ENCODE data around the gene RPL22. TPM values are rescaled to one million over a fixed set of nuclear protein-coding genes. Genes with fewer than 3 reads are reported as not detected.

The RPL22 gene
- total and polyA plus RNA-seq, 12 donors = 223 to 639 (median 277) TPM

DNA sequence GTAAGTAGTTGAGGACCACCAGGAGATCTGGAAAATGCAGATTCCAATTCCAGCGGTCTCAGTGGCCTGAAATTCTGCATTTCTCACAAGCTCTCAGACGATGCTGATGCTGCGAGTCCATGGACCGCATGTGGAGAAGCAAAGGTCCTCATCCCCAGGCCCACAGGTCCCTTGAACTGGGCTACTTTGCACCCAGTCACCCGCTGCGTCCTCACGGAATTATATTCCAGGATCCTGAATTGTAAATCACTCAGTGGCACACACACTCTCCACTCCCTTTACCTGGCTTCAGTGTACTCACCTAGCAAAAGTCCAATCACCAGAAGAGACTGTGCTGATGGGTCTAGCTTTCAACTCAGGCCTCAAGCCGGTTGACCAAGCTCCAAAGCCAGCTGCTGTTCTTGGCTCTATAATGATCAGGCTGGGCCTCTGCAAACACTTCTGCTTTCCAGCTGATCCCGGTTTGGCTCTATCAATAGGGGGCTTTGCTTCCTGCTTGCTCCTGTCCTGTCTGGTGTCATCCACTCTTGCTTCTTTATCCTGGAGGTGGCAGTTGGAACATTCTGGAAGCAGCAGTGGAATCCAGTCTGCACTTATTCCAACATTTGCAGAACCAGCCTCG is 904 bp upstream of the RPL22 start:
- TF ChIP-seq, protein P1, sequence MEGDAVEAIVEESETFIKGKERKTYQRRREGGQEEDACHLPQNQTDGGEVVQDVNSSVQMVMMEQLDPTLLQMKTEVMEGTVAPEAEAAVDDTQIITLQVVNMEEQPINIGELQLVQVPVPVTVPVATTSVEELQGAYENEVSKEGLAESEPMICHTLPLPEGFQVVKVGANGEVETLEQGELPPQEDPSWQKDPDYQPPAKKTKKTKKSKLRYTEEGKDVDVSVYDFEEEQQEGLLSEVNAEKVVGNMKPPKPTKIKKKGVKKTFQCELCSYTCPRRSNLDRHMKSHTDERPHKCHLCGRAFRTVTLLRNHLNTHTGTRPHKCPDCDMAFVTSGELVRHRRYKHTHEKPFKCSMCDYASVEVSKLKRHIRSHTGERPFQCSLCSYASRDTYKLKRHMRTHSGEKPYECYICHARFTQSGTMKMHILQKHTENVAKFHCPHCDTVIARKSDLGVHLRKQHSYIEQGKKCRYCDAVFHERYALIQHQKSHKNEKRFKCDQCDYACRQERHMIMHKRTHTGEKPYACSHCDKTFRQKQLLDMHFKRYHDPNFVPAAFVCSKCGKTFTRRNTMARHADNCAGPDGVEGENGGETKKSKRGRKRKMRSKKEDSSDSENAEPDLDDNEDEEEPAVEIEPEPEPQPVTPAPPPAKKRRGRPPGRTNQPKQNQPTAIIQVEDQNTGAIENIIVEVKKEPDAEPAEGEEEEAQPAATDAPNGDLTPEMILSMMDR (IDR thresholded peaks at IDR 0.05) = no peak
- ATAC-seq (no peak), DNase-seq (no peak)
- peaks cover 0 to 6% (median 0%) of the 10 kb centered on the region in 7 donors for H3K27me3 ChIP-seq
- intact Hi-C loops (cut with DNase I) = loop anchor here in 1 of 10 donors (5.0 to 10.0 kb wide), 2 partner anchors 37 to 145 kb away; partner anchors contain the start of gene ICMT
- 63% methylated on average over 10 of the region's 10 CpGs for WGBS, 2 donors
- no peaks in the 10 kb centered on the region for H3K9me3 ChIP-seq
- peak overlapping the region in 9 of 10 donors; percentile 72 to 100 (median 89) for H3K4me3 ChIP-seq
- peaks cover 6 to 44% (median 39%) of the 10 kb centered on the region in 9 donors for H3K4me1 ChIP-seq
- H3K27ac ChIP-seq = peak overlapping the region; percentile 3 to 92 (median 88)
- peaks cover 0 to 25% (median 14%) of the 10 kb centered on the region in 9 donors for H3K36me3 ChIP-seq

DNA sequence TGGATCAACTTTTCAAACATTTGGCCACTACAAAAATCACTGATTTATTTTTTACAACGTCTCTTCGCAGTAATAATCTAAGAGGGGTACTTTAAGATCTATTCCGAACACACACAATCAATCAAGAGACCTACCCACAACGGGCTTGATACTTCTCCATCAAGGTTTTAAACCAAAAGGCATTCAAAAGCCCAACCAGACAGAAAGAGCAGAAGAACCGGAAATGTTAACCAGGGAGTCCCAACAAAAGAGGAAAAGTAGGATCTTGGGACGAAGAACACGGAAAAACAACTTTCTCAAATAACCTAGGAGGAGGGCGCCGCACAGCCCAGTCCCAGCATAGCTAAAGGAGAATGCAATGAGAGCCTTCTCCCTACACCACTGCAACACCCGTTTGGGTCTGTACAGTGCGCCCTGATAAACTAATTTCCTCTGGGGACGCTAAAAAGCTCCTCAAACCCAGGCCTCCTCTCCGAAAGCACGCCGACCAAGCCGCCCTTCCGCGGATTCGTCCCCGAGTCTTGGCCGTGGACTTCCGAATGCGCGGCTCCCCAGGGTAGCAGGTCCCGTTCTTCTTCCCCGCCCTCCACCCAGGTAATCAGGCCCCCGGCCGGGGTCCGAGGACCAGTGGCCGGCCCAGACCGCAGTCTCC is 623 bp downstream of the RPL22 start:
- ATAC-seq = peak in 5 of 8 donors; percentile 1 to 23 (median 2)
- TF ChIP-seq, protein P1 (IDR thresholded peaks at IDR 0.05) = no peak

DNA sequence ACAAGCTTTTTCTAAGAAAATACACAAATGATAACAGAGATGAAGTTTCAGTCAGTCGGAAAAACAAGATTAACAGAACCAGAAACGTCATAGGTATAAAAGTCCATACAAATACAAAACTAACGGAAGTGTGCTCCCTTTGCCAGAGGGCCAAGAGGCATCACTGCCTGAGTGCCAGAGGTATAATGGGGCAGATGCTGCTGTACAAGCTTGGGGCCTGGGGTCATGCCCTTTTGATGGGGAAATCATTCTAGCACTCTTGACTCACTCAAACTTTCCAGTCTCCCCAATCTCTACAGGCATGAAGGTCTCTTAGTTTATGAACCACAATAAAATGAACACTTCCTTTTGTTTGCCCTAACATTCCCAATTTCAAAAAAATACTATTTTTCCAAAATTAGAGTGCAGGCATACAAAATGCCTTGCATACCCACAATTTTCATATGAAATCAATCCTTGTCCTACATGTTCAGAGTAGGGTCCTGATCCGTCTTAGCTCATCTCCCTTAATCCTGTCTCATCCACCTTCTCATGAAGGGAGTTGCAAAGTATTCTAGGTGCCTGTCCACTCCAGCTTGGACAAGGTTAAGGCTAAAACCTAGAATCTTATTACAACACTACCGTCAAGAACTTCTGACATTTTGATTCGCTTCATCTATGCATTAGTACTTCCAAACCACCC is 1.5 kb downstream of the RPL22 start:
- WGBS, 2 donors = 66% methylated on average over 6 of the region's 6 CpGs
- Histone ChIP-seq H3K4me1 (peaks cover 0 to 33% (median 29%) of the 10 kb centered on the region in 9 donors), H3K27me3 (no peaks in the 10 kb centered on the region), H3K36me3 (peaks cover 0 to 49% (median 36%) of the 10 kb centered on the region in 9 donors), H3K9me3 (no peaks in the 10 kb centered on the region), H3K27ac (peak overlapping the region in 1 of 10 donors; percentile 92), H3K4me3 (peak overlapping the region in 9 of 10 donors; percentile 72 to 100 (median 89))
- DNase-seq = no peak
- ATAC-seq = no peak
- intact Hi-C loops (cut with DNase I) = loop anchor here in 4 of 10 donors (5.0 to 10.0 kb wide), 2 partner anchors 39 to 143 kb away; partner anchors contain the start of gene ICMT (in 4 of the 4)
- TF ChIP-seq, protein P1 (IDR thresholded peaks at IDR 0.05) = no peak

More for the DNA sequence above, 623 bp downstream of the RPL22 start:
- DNase-seq = no peak
- 1% methylated on average over 31 of the region's 31 CpGs for WGBS, 2 donors
- Histone ChIP-seq H3K27ac (peak overlapping the region in 9 of 10 donors; percentile 82 to 92 (median 88)), H3K27me3 (no peaks in the 10 kb centered on the region), H3K4me1 (peaks cover 0 to 33% (median 29%) of the 10 kb centered on the region in 9 donors), H3K36me3 (peaks cover 0 to 41% (median 28%) of the 10 kb centered on the region in 9 donors), H3K9me3 (no peaks in the 10 kb centered on the region), H3K4me3 (peak overlapping the region; percentile 72 to 100 (median 90))
- intact Hi-C loops (cut with DNase I) = loop anchor here in 4 of 10 donors (5.0 to 10.0 kb wide), 2 partner anchors 39 to 144 kb away; partner anchors contain the start of gene ICMT (in 4 of the 4)

DNA sequence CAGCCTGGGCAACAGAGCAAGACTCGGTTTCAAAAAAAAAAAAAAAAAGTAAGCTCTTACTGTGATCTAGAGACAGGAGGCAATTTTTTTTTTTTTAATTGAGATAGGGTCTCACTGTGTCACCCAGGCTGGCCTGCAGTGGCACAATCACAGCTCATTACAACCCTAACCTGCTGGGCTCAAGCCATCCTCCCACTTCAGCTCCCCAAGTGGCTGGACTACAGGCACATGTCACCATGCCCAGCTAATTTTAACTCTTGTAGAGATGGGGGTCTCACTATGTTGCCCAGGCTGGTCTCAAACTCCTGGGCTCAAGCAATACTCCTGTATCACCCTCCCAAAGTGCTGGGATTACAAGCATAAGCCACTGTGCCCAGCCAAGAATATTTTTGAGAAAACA is 7.4 kb downstream of the RPL22 start:
- H3K9me3 ChIP-seq = no peaks in the 10 kb centered on the region
- peaks cover 0 to 6% (median 3%) of the 10 kb centered on the region in 9 donors for H3K4me1 ChIP-seq
- DNase-seq (no peak), ATAC-seq (no peak)
- intact Hi-C loops (cut with DNase I) = loop anchor here in 1 of 10 donors (10.0 kb wide), 1 partner anchor 137 kb away; no protein-coding TSS in a partner anchor
- 92 to 100% methylated on average over 1 of the region's 1 CpG for WGBS, 2 donors
- TF ChIP-seq, protein P1 (IDR thresholded peaks at IDR 0.05) = no peak
- peaks cover 0 to 100% (median 69%) of the 10 kb centered on the region in 9 donors for H3K36me3 ChIP-seq
- no peak overlapping the region for H3K4me3 ChIP-seq
- no peak overlapping the region for H3K27ac ChIP-seq
- H3K27me3 ChIP-seq = no peaks in the 10 kb centered on the region
